ENCODE measurements around the gene GNAT2.

Gene GNAT2

GRCh38 chr1:109559995-109560394, 59.4 kb downstream of the GNAT2 start:
- no peak for DNase-seq (ENCODE audit: low spot score)
- FAIRE-seq, result no peak

- FAIRE-seq (no peak), DNase-seq (ENCODE audit: low spot score) (no peak)
Observed at GRCh38 chr1:109557520-109557919, 61.9 kb downstream of the GNAT2 start.

GRCh38 chr1:109556563-109556962, 62.9 kb downstream of the GNAT2 start:
- DNase-seq (ENCODE audit: low spot score) (no peak), FAIRE-seq (no peak)
